Body of pancreas (tissue), 4 donors: Measurements from ENCODE around the gene SLC17A1. TPM values are rescaled to one million over a fixed set of nuclear protein-coding genes. Genes with fewer than 3 reads are reported as not detected.

Experiments
- ATAC-seq: fragments of 150-250 bp; one replicate; pipeline ENCODE4 v1.9.1; 2016
- DNase-seq, 4 donors: peaks; one replicate each; pipeline ENCODE4 v3.0.0-alpha.2; 2019
- H3K27ac ChIP-seq, 4 donors: fragments of 200-600 bp; sonication (generic); 1 replicate in 3 of 4; 2 replicates in 1 of 4; pipeline versions ENCODE4 v1.5.1 to v1.6.1; 2016 to 2019; ENCODE audit warnings: mild to moderate bottlenecking in 1 of 4, mixed read lengths in 1 of 4, moderate library complexity in 1 of 4
- H3K27me3 ChIP-seq, 2 donors: fragments of 200-600 bp; sonication (generic); one replicate each; pipeline ENCODE4 v1.6.0; 2016; ENCODE audit warnings: mild to moderate bottlenecking in 1 of 2
- H3K36me3 ChIP-seq, 2 donors: fragments of 200-600 bp; sonication (generic); replicated peaks in 1 of 2; 2 replicates each; pipeline ENCODE4 v1.5.1; 2016; ENCODE audit warnings: low read depth in 2 of 2; ENCODE audit not compliant: insufficient read depth in 1 of 2
- H3K4me1 ChIP-seq: fragments of 200-600 bp; sonication (generic); one replicate; pipeline ENCODE4 v1.6.0; 2016
- H3K4me3 ChIP-seq, 2 donors: fragments of 200-600 bp; sonication (generic); 1 replicate in 1 of 2; 2 replicates in 1 of 2; pipeline ENCODE4 v1.5.1; 2016 to 2019
- H3K9me3 ChIP-seq, 3 donors: fragments of 200-600 bp; sonication (generic); 1 replicate in 2 of 3; 2 replicates in 1 of 3; pipeline ENCODE4 v1.5.1; 2016
- POLR2A ChIP-seq, 3 donors: fragments of 450-650 bp; IDR thresholded peaks; one replicate each; pipeline ENCODE4 v1.6.1; 2016; ENCODE audit warnings: antibody characterized with exemption in 3 of 3, mild to moderate bottlenecking in 2 of 3
- WGBS, 2 donors: methylation state at CpG; one replicate each; pipeline ENCODE4 v1.1.5; 2017; 5-methylcytosine and 5-hydroxymethylcytosine counted together
- intact Hi-C: fragments of 100-400 bp; cut with DNase I; formaldehyde crosslinking; loops from one replicate; pipeline ENCODE4 v1.15.1; 2023
- total RNA-seq, 2 donors: library from RNA; depleted of rRNA; stranded (reverse); fragments of >200 nt; gene quantifications; one replicate each; pipeline ENCODE4 v1.1.0, GENCODE V29; 2016
- TF ChIP-seq, protein P1 (sequence below), 7 experiments: fragments of 450-650 bp in 4 of 7; fragments of 200-600 bp in 3 of 7; sonication (generic) in 3 of 7; IDR thresholded peaks; one replicate each; pipeline ENCODE4 v1.5.1; 2016 to 2019; ENCODE audit warnings: antibody characterized with exemption in 7 of 7

SLC17A1 gene
- total RNA-seq, 2 donors from 2014 or later: not detected

DNA sequence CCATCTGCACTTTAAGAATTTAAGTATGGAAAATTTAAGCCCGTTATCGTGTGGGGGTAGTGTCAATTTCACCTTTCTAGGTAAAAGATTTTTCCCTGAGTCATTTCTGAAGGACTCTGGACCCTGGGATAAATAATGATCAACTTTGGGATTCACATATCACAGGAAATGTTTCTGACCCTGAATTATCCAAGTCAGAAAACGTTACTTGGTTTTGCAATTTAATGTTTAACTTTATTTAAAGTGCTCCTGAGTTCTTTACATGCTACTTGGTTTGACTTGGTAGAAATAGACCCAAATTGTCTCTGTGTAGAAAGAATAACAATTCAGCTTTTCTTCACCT is 43.7 kb upstream of the SLC17A1 start:
- TF ChIP-seq, protein P1, sequence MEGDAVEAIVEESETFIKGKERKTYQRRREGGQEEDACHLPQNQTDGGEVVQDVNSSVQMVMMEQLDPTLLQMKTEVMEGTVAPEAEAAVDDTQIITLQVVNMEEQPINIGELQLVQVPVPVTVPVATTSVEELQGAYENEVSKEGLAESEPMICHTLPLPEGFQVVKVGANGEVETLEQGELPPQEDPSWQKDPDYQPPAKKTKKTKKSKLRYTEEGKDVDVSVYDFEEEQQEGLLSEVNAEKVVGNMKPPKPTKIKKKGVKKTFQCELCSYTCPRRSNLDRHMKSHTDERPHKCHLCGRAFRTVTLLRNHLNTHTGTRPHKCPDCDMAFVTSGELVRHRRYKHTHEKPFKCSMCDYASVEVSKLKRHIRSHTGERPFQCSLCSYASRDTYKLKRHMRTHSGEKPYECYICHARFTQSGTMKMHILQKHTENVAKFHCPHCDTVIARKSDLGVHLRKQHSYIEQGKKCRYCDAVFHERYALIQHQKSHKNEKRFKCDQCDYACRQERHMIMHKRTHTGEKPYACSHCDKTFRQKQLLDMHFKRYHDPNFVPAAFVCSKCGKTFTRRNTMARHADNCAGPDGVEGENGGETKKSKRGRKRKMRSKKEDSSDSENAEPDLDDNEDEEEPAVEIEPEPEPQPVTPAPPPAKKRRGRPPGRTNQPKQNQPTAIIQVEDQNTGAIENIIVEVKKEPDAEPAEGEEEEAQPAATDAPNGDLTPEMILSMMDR (IDR thresholded peaks at IDR 0.05): no peak
- TF ChIP-seq POLR2A (IDR thresholded peaks at IDR 0.05): no peak
- Histone ChIP-seq H3K27ac (no peak overlapping the region), H3K27me3 (no peaks in the 10 kb centered on the region), H3K4me3 (no peak overlapping the region), H3K4me1 (no peaks in the 10 kb centered on the region), H3K9me3 (no peaks in the 10 kb centered on the region), H3K36me3 (no peaks in the 10 kb centered on the region)
- intact Hi-C loops: no loop called here
- 33 to 43% methylated on average over 3 of the region's 3 CpGs for WGBS, 2 donors
- ATAC-seq (no peak), DNase-seq (no peak)

DNA sequence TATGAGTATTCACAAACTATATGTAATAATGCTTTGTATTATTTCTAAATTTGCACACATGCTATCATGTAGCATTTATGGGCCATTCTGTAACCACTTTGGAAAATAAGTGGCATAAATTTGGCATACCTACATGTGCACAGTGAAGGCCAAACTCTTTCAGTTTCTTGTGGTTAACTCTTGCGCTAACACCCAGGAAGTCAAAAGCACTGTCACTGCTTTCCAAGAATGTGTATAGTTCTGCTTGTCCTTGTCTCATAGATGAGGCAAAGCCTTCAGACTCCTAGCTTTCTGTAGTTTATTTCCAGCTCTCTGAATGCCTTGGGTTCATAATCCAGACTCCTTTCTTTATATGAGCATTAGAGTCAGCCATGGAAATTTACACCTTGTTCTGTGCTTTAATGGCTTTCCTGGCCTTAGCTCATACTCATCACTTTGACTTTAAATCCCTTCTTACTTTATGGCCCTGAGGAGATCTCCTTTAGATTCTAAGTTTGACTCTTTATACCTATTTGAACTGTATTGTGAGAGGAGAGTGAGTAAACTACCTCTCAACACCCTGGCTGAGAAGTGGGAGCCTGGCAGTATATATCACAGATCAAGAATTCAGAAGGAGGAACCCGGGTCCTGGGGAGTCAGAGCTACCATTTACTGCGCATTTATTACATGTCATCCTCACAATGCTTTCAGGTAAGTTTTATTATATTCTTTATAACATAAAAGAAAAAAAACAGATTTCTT is 43.1 kb upstream of the SLC17A1 start:
- Histone ChIP-seq H3K4me1 (no peaks in the 10 kb centered on the region), H3K27me3 (no peaks in the 10 kb centered on the region), H3K4me3 (no peak overlapping the region), H3K27ac (no peak overlapping the region), H3K9me3 (no peaks in the 10 kb centered on the region), H3K36me3 (no peaks in the 10 kb centered on the region)
- ATAC-seq (no peak), DNase-seq (no peak)
- WGBS, 2 donors: 80 to 85% methylated on average over 3 of the region's 3 CpGs
- no peak for TF ChIP-seq POLR2A (IDR thresholded peaks at IDR 0.05)
- TF ChIP-seq, protein P1 (IDR thresholded peaks at IDR 0.05): no peak
- intact Hi-C loops: no loop called here

DNA sequence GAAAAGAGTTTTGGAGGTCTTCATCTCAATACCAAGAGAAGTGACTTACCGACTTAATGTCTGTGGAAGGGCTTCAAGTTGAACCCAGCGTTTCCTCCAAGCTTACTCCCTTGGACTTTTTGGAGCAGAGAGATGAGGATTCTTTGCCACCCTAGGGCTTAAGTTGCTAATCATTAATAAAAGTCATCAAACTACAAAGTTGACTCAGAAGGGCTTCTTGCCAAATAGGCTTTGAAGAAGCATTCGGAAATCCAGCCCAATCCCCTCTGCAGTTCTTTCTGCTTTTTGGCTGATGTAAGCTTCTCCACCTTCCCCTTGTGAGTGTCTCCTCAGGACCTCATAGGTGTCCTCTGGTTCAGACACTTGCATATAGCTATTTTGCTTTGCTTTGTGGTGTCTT is 42.3 kb upstream of the SLC17A1 start, which contains the start of gene SLC17A3:
TSS of gene SLC17A3 (minus strand) at position 126 of the 400 bp plus-strand sequence. CDS start 5,856 bp downstream, outside the sequence.
- WGBS, 2 donors: 81 to 83% methylated on average over 3 of the region's 3 CpGs

DNA sequence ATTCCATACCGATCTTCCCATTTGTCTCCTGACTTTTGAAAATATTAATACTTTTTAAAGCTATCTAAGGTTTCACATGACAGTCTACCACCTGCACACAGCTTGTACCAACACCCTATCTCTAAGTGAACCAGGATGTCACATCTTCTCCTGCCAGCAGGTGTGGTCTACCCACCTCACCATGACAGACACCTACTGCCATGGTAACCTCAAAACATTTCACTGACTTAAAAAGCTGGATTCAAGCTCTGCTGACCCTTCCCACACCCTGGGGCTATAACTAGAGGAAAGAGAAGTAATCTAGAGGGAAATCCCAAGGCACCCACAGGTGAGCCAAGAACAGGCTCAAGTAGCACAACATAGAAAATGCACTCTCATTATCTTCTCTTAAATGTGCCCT is 41.0 kb upstream of the SLC17A1 start:
- H3K27me3 ChIP-seq: no peaks in the 10 kb centered on the region
- intact Hi-C loops: no loop called here
- H3K27ac ChIP-seq: no peak overlapping the region
- no peaks in the 10 kb centered on the region for H3K9me3 ChIP-seq
- ATAC-seq (no peak), DNase-seq (no peak)
- H3K36me3 ChIP-seq: no peaks in the 10 kb centered on the region
- no peak overlapping the region for H3K4me3 ChIP-seq
- TF ChIP-seq, protein P1 (IDR thresholded peaks at IDR 0.05): no peak
- no peak for TF ChIP-seq POLR2A (IDR thresholded peaks at IDR 0.05)
- H3K4me1 ChIP-seq: no peaks in the 10 kb centered on the region
- 94 to 96% methylated on average over 1 of the region's 1 CpG for WGBS, 2 donors

More for the DNA sequence above, 42.3 kb upstream of the SLC17A1 start, which contains the start of gene SLC17A3:
- Histone ChIP-seq H3K9me3 (no peaks in the 10 kb centered on the region), H3K36me3 (no peaks in the 10 kb centered on the region), H3K4me1 (no peaks in the 10 kb centered on the region), H3K4me3 (no peak within 1 kb of the TSS), H3K27me3 (no peaks in the 10 kb centered on the region), H3K27ac (no peak within 1 kb of the TSS)
- intact Hi-C loops: no loop called here
- ATAC-seq (no peak), DNase-seq (no peak)
- no peak for TF ChIP-seq POLR2A (IDR thresholded peaks at IDR 0.05)
- TF ChIP-seq, protein P1 (IDR thresholded peaks at IDR 0.05): no peak

DNA sequence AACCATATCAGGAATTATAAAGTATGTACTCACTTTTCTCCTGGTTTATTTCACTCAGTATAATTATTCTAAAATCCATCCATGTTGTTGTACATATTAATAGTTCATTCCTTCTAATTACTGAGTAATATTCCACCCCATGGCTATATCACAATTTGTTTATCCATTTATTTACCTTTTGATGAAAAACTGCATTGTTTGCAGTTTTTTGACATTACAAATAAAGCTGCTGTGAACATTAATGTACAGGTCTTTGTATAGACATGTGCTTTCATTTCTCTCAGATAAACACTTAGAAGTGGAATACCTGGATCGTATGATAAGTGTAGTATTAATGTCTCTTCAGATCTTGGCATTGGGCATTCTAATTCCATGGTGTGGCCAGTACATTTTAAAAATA is 38.0 kb upstream of the SLC17A1 start:
- Histone ChIP-seq H3K9me3 (no peaks in the 10 kb centered on the region), H3K4me3 (no peak overlapping the region), H3K36me3 (no peaks in the 10 kb centered on the region), H3K27me3 (no peaks in the 10 kb centered on the region), H3K4me1 (no peaks in the 10 kb centered on the region), H3K27ac (no peak overlapping the region)
- no peak for DNase-seq
- TF ChIP-seq, protein P1 (IDR thresholded peaks at IDR 0.05): no peak
- no peak for TF ChIP-seq POLR2A (IDR thresholded peaks at IDR 0.05)
- 32 to 71% methylated on average over 1 of the region's 1 CpG for WGBS, 2 donors
- ATAC-seq: no peak
- intact Hi-C loops: no loop called here
